ENCODE measurements around the gene C1QL4. TPM values are rescaled to one million over a fixed set of nuclear protein-coding genes. Genes with fewer than 3 reads are reported as not detected.

The C1QL4 gene
- total and polyA plus RNA-seq, 9 of the 15 experiments (the other 6 are each of a cell fraction or from before 2014, with no cell fraction given) = 0.08 to 2.1 (median 0.31) TPM

GRCh38 chr12:49366652-49367380 is 29.8 kb upstream of the C1QL4 start (continued):
- TF ChIP-seq DMBX1 (CRISPR knock-in tag; IDR thresholded peaks at IDR 0.05; ENCODE audit: borderline replicate concordance) = peak; percentile 71; the same call in 1 of the 2 replicates
- no peak for TF ChIP-seq ZNF77 (CRISPR knock-in tag; IDR thresholded peaks at IDR 0.05)
- no peak for TF ChIP-seq CBFA2T3 (IDR thresholded peaks at IDR 0.05)
- no peak for TF ChIP-seq MEF2D (tag; conservative IDR thresholded peaks at IDR 0.05; ENCODE audit: low read depth)
- TF ChIP-seq FOXJ2 (tag; IDR thresholded peaks at IDR 0.05) = no peak
- no peak for TF ChIP-seq PURB (CRISPR knock-in tag; IDR thresholded peaks at IDR 0.05; ENCODE audit: low read depth)
- no peak for TF ChIP-seq HSF4 (CRISPR knock-in tag; IDR thresholded peaks at IDR 0.05; ENCODE audit: borderline replicate concordance)
- TF ChIP-seq ZFP30 (CRISPR knock-in tag; IDR thresholded peaks at IDR 0.05; ENCODE audit: borderline replicate concordance) = no peak
- TF ChIP-seq SP1 (CRISPR knock-in tag; IDR thresholded peaks at IDR 0.05) = peak; percentile 69; the same call in 1 of the 2 replicates
- no peak for TF ChIP-seq ZBTB43 (CRISPR knock-in tag; IDR thresholded peaks at IDR 0.05)
- 0 out of 4 replicates have a peak, but pooled peaks of 1 of the 2 experiments have one; percentile 10 for TF ChIP-seq SIN3A (IDR thresholded peaks at IDR 0.05; ENCODE audit: borderline replicate concordance in 2 of 2, control insufficient read depth in 1 of 2, low read depth in 2 of 2, low read length in 2 of 2)
- TF ChIP-seq TOE1 (IDR thresholded peaks at IDR 0.05; ENCODE audit: borderline replicate concordance) = no peak; the same call in 1 of the 2 replicates
- TF ChIP-seq TOE1 (CRISPR knock-in tag; IDR thresholded peaks at IDR 0.05; ENCODE audit: borderline replicate concordance, low read depth) = no peak; the same call in 1 of the 2 replicates
- TF ChIP-seq ZNF830 (CRISPR knock-in tag; IDR thresholded peaks at IDR 0.05) = no peak
- TF ChIP-seq TGIF2 (CRISPR knock-in tag; IDR thresholded peaks at IDR 0.05) = no peak
- TF ChIP-seq SRSF9 (IDR thresholded peaks at IDR 0.05; ENCODE audit: borderline replicate concordance, low read depth, low read length) = no peak
- no peak for TF ChIP-seq RFX1 (IDR thresholded peaks at IDR 0.05)
- peak; percentile 97 for TF ChIP-seq RBFOX2 (IDR thresholded peaks at IDR 0.05; ENCODE audit: low read depth, low read length)
- TF ChIP-seq CTCF (IDR thresholded peaks at IDR 0.05 in 2 of 3, conservative IDR thresholded peaks at IDR 0.05 in 1 of 3; ENCODE audit: insufficient read depth in 2 of 3, low read depth in 1 of 3, low read length in 3 of 3) = peak in 2 of 3 experiments; percentile 34 to 35; a peak in 2 of 6 replicates
- TF ChIP-seq ERF (CRISPR knock-in tag; IDR thresholded peaks at IDR 0.05) = no peak

Data from K562 (cell line).